ENCODE results near the gene CTSD.

Gene CTSD

GRCh38 chr11:1785749-1786413 lies 22.2 kb upstream of the CTSD start:
- no peak for DNase-seq (ENCODE audit: low spot score)
- TF ChIP-seq CTCF (IDR thresholded peaks at IDR 0.05) = no peak
- Histone ChIP-seq H3K27ac (no peak overlapping the region), H3K4me3 (no peak overlapping the region)

- no peak for DNase-seq (ENCODE audit: low spot score)
- no peak overlapping the region for H3K4me3 ChIP-seq
- TF ChIP-seq CTCF (IDR thresholded peaks at IDR 0.05) = no peak
- no peak overlapping the region for H3K27ac ChIP-seq
Measured at GRCh38 chr11:1784761-1785650, 21.3 kb upstream of the CTSD start.

GRCh38 chr11:1783725-1784529 lies 20.2 kb upstream of the CTSD start:
- H3K27ac ChIP-seq = no peak overlapping the region
- TF ChIP-seq CTCF (IDR thresholded peaks at IDR 0.05) = no peak
- no peak overlapping the region for H3K4me3 ChIP-seq
- no peak for DNase-seq (ENCODE audit: low spot score)

DNA sequence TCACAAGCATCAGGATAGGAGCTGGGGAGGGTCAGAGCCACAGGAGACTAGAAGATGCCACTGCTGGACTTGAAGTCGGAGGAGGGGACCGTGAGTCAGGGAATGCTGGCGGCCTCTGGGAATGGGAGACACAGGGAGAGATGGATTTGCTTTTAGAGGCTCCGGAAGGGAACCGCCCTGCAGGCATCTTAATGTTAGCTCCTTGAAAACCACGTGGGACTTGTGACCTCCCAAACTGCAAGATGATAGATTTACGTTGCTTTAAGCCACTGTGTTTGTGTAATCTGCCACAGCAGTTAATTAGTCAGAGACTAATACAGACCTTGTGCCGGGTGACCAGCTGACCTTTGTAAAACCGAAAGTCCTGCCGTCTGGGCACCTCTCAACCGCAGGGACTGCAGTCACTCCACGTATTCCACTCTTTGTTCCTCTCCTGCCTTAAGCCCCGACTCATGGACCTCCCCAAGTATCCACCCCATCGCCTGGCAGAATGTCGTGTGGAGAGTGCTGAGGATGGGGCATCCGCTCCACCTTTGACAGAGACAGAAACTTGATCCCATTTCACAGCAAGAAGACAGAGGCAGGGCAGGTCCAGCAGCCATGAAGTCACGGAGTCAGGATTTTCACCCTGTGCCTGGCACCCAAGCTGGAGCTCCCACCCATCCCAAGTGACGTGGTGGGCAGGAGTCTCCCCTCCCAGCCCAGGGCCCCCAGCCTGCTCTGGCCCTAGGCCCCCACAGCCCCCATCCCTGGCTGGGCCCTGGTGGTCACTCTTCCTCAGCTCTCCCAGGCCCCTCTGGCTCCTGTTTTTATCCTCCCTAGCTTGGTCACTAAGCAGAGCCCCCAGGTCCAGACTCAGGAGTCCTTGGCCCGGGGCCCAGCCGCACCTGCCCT lies 19.4 kb upstream of the CTSD start:
- H3K4me3 ChIP-seq = no peak overlapping the region
- no peak overlapping the region for H3K27ac ChIP-seq
- DNase-seq (ENCODE audit: low spot score) = no peak

GRCh38 chr11:1782031-1782590 lies 18.4 kb upstream of the CTSD start:
- DNase-seq (ENCODE audit: low spot score) = no peak
- no peak overlapping the region for H3K4me3 ChIP-seq
- TF ChIP-seq CTCF (IDR thresholded peaks at IDR 0.05) = no peak

More for the DNA sequence above, 19.4 kb upstream of the CTSD start:
- TF ChIP-seq CTCF (IDR thresholded peaks at IDR 0.05) = no peak

DNA sequence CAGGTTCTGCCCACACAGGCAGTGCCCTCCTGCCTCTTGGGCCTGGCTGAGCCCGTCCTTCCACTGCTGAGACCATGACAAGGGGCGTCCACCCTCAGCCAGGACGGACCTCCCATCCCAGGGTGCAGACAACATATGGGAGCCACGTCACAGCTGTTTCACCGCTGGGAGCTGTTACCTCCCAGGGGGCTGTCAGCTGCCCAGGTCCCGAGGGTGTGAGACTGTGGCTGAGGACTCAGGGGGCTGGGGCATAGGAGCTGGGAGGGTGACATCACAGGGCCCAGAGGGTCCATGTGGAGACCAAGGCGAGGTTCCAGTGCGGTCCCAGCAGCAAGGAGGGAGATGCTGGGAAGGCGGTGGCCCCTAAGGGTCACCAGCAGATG lies 17.9 kb upstream of the CTSD start:
- no peak overlapping the region for H3K4me3 ChIP-seq
- no peak for DNase-seq (ENCODE audit: low spot score)
- TF ChIP-seq CTCF (IDR thresholded peaks at IDR 0.05) = no peak
- H3K27ac ChIP-seq = no peak overlapping the region

More at GRCh38 chr11:1782031-1782590, 18.4 kb upstream of the CTSD start:
- no peak overlapping the region for H3K27ac ChIP-seq
